HEK293 (cell line): ENCODE data around the gene EED.

ENCODE experiments used
- ZNF148 ChIP-seq: fragments of 450-650 bp; formaldehyde crosslinking; IDR thresholded peaks from 2 replicates; pipeline ENCODE4 v1.5.0; 2017; ENCODE audit warnings: missing biosample characterization, missing genetic modification characterization, borderline replicate concordance
- ZNF24 ChIP-seq: fragments of 450-650 bp; formaldehyde crosslinking; IDR thresholded peaks from 2 replicates; pipeline ENCODE4 v1.5.1; 2016; ENCODE audit warnings: missing biosample characterization, missing genetic modification characterization
- ZNF621 ChIP-seq: fragments of 450-650 bp; formaldehyde crosslinking; IDR thresholded peaks from 2 replicates; pipeline ENCODE4 v1.5.1; 2017; ENCODE audit warnings: missing biosample characterization, missing genetic modification characterization
- ZNF785 ChIP-seq: fragments of 450-650 bp; formaldehyde crosslinking; IDR thresholded peaks from 2 replicates; pipeline ENCODE4 v1.5.1; 2016; ENCODE audit warnings: missing biosample characterization, missing genetic modification characterization

- TF ChIP-seq ZNF785 (tag by site-specific recombination) (no peak), ZNF621 (no peak), ZNF148 (tag by site-specific recombination) (no peak), ZNF24 (tag by site-specific recombination) (no peak)
These were observed 49.5 kb downstream of the EED start for GRCh38 chr11:86294026-86294425.
